ENCODE measurements around the gene ATP8B3. TPM values are rescaled to one million over a fixed set of nuclear protein-coding genes. Genes with fewer than 3 reads are reported as not detected.

The ATP8B3 gene
- total and polyA plus RNA-seq, 9 of the 15 experiments (the other 6 are each of a cell fraction or from before 2014, with no cell fraction given): 1.2 to 12.3 (median 3.8) TPM

GRCh38 chr19:1745589-1746031, 66.5 kb downstream of the ATP8B3 start:
- Histone ChIP-seq H3K27ac (ENCODE audit: extremely low read depth, low read depth, low read length) (0 out of 3 replicates have a peak overlapping the region, but pooled peaks have one; percentile 6), H3K4me1 (replicated peaks in 1 of 2; ENCODE audit: control insufficient read depth in 2 of 2, insufficient read depth in 2 of 2, low read length in 2 of 2) (peaks cover 24 to 73% of the 10 kb centered on the region in 2 experiments), H3K9ac (ENCODE audit: insufficient read depth in 1 of 2, low read depth in 2 of 2, low read length in 2 of 2) (no peak overlapping the region), H3K27me3 (ENCODE audit: control insufficient read depth in 2 of 2, insufficient read depth in 2 of 2, low read length in 2 of 2) (no peaks in the 10 kb centered on the region), H3K4me3 (no peak overlapping the region), H3K9me1 (ENCODE audit: control insufficient read depth, insufficient read depth, low read length) (no peaks in the 10 kb centered on the region), H2AFZ (ENCODE audit: low read depth, low read length) (peak overlapping the region; percentile 44; the same call in 1 of the 2 replicates), H3K9me3 (replicated peaks; ENCODE audit: control insufficient read depth, insufficient read depth, low read depth, low read length) (no peaks in the 10 kb centered on the region), H3K79me2 (ENCODE audit: control insufficient read depth, insufficient read depth, low read length) (no peaks in the 10 kb centered on the region), H3K36me3 (ENCODE audit: control insufficient read depth, insufficient read depth, low read length) (no peaks in the 10 kb centered on the region), H3K4me2 (ENCODE audit: insufficient read depth, low read length) (no peak overlapping the region), H4K20me1 (replicated peaks; ENCODE audit: control insufficient read depth, insufficient read depth, low read length) (no peaks in the 10 kb centered on the region)
- no TSS peak for BruUV-seq (replicated peaks)
- ChIA-PET CTCF (ENCODE audit: low intra/inter-chr PET ratio) (no interaction called here), POLR2A (interaction anchor here (1.1 kb wide), 1 partner anchor 11 kb away, joined by 4 read pairs; no protein-coding TSS in a partner anchor)
- intact Hi-C loops (cut with micrococcal nuclease) (no loop called here), in situ Hi-C loops (cut with MboI) (no loop called here)
- FAIRE-seq (no peak), DNase-seq (ENCODE audit: extremely low read depth in 1 of 4, low spot score in 3 of 4) (peak in 3 of 4 experiments; percentile 20 to 51 (median 50)), ATAC-seq (no peak)
- WGBS (ENCODE audit: insufficient coverage, low coverage, missing lambda C conversion rate): 45% methylated on average over 8 of the region's 14 CpGs
- TF ChIP-seq ZBTB9 (CRISPR knock-in tag; IDR thresholded peaks at IDR 0.05) (no peak), TFAP4 (CRISPR knock-in tag; IDR thresholded peaks at IDR 0.05; ENCODE audit: borderline replicate concordance) (0 out of 2 replicates have a peak, but pooled peaks have one; percentile 27), ZBTB33 (CRISPR knock-in tag; IDR thresholded peaks at IDR 0.05) (peak; percentile 88), KDM1A (IDR thresholded peaks at IDR 0.05) (peak in 1 of 2 experiments; percentile 8; a peak in 1 of 4 replicates), HDAC1 (IDR thresholded peaks at IDR 0.05) (0 out of 4 replicates have a peak, but pooled peaks of 1 of the 2 experiments have one; percentile 33), NEUROD1 (IDR thresholded peaks at IDR 0.05; ENCODE audit: borderline replicate concordance, low read depth, low read length, partially characterized antibody) (no peak)
